OCI-LY3 (cell line): ENCODE results near the gene CPZ.
"Not testable (repeated sequence)": the region's sequence is repeated elsewhere in the genome, so short reads cannot be mapped to it uniquely, and the experiment has no call there.

Experiments used
- EZH2phosphoT487 ChIP-seq: fragments of 200-600 bp; shearing (Covaris generic); IDR thresholded peaks from 2 replicates; pipeline ENCODE4 v1.6.1; 2018; ENCODE audit warnings: antibody characterized with exemption, mixed run types, low read depth
- TF ChIP-seq, protein P1 (sequence below): fragments of 200-600, 300-600 bp; sonication (generic); IDR thresholded peaks from 2 replicates; pipeline ENCODE4 v1.5.1; 2014; ENCODE audit warnings: antibody characterized with exemption, low read length, low read depth

- TF ChIP-seq, protein P1, sequence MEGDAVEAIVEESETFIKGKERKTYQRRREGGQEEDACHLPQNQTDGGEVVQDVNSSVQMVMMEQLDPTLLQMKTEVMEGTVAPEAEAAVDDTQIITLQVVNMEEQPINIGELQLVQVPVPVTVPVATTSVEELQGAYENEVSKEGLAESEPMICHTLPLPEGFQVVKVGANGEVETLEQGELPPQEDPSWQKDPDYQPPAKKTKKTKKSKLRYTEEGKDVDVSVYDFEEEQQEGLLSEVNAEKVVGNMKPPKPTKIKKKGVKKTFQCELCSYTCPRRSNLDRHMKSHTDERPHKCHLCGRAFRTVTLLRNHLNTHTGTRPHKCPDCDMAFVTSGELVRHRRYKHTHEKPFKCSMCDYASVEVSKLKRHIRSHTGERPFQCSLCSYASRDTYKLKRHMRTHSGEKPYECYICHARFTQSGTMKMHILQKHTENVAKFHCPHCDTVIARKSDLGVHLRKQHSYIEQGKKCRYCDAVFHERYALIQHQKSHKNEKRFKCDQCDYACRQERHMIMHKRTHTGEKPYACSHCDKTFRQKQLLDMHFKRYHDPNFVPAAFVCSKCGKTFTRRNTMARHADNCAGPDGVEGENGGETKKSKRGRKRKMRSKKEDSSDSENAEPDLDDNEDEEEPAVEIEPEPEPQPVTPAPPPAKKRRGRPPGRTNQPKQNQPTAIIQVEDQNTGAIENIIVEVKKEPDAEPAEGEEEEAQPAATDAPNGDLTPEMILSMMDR: not testable (repeated sequence)
- TF ChIP-seq EZH2phosphoT487: not testable (repeated sequence)
These were observed 32.2 kb downstream of the CPZ start for GRCh38 chr4:8624601-8625272.
